ENCODE data around the gene GLIPR1L2.

The GLIPR1L2 gene

DNA sequence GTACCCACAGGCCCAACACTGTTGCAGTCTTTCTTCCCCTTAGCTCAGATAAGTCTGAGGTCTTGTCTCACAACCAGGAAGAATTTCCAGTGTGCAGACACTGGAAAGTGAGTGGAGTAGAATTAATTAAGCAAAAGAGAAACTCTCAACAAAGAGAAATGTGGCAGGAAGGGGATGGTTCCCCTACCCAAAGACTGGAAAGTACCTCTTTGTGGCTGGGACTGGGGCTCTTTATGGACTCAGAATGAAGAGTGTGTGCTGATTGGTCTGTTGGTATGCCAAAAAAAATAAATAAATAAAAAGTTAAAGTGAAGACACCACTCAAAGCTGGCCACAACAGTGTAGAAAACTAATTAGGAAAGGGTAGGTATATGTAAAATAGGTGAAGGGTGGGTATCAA, 30.0 kb upstream of the GLIPR1L2 start:
- TF ChIP-seq, protein P1, sequence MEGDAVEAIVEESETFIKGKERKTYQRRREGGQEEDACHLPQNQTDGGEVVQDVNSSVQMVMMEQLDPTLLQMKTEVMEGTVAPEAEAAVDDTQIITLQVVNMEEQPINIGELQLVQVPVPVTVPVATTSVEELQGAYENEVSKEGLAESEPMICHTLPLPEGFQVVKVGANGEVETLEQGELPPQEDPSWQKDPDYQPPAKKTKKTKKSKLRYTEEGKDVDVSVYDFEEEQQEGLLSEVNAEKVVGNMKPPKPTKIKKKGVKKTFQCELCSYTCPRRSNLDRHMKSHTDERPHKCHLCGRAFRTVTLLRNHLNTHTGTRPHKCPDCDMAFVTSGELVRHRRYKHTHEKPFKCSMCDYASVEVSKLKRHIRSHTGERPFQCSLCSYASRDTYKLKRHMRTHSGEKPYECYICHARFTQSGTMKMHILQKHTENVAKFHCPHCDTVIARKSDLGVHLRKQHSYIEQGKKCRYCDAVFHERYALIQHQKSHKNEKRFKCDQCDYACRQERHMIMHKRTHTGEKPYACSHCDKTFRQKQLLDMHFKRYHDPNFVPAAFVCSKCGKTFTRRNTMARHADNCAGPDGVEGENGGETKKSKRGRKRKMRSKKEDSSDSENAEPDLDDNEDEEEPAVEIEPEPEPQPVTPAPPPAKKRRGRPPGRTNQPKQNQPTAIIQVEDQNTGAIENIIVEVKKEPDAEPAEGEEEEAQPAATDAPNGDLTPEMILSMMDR (IDR thresholded peaks at IDR 0.05; ENCODE audit: borderline replicate concordance, control extremely low read depth, extremely low read depth, insufficient read depth, missing control alignments): no peak
- in situ Hi-C loops (cut with MboI; ENCODE audit: low sequenced_read_pairs, unreplicated experiment): no loop called here
- DNase-seq (ENCODE audit: low spot score): no peak

DNA sequence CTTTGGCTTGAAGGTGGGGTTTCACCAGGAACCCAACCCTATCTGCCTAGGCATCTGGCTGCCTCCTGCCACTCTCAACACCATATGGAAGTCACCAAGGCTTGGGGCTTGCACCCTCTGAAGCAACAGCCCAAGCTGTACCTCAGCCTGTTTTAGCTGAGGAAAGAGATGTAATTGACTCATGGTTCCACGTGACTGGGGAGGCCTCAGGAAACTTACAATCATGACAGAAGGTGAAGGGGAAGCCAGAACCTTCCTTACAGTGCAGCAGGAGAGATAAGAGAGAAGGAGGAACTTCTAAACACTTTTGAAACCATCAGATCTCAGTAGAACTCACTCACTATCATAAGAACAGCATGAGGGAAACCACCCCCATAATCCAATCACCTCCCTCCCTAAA, 29.5 kb upstream of the GLIPR1L2 start:
- no peak for DNase-seq (ENCODE audit: low spot score)
- TF ChIP-seq, protein P1 (IDR thresholded peaks at IDR 0.05; ENCODE audit: borderline replicate concordance, control extremely low read depth, extremely low read depth, insufficient read depth, missing control alignments): no peak

DNA sequence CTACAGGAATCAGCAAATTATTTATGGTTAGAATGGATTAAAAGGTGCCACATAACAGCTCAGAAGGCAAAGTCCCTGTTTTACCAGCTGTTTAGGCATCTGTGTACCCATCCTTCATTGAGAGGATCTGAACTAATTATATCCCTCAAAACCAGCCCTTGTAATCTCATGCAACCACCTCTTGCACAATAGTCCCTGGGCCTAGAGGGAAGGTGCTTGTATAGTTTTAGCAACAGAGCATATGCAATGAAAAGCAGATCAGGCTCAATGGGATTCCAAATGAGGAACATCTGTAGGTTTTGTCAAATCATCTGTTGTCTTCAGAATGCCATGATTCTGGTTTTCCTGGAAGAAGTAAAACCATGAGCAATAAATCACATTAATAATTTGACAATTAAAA, 26.0 kb upstream of the GLIPR1L2 start:
- DNase-seq (ENCODE audit: low spot score): no peak
- in situ Hi-C loops (cut with MboI; ENCODE audit: low sequenced_read_pairs, unreplicated experiment): no loop called here

More for the DNA sequence above, 29.5 kb upstream of the GLIPR1L2 start:
- in situ Hi-C loops (cut with MboI; ENCODE audit: low sequenced_read_pairs, unreplicated experiment): no loop called here

DNA sequence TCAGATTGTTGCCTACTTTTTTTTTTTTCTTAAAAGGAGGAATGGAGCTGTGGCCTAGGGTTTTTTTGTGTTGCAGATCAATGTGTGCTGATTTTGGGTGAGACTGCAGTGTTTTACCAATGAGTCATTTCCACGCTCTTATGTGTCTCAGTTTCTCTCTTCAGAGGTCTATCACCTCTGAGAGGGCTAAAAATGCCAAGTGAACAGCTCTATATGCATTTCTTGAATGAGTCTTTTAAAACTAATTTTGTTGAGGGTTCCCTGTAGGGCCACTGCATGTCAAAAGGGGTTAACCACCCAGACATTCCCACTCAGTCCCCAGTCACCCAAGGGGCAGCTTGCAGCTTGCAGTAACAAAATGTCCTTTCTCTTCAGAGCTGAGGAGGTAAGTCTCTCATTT, 24.3 kb upstream of the GLIPR1L2 start:
- in situ Hi-C loops (cut with MboI; ENCODE audit: low sequenced_read_pairs, unreplicated experiment): no loop called here
- no peak for DNase-seq (ENCODE audit: low spot score)
- TF ChIP-seq, protein P1 (IDR thresholded peaks at IDR 0.05; ENCODE audit: borderline replicate concordance, control extremely low read depth, extremely low read depth, insufficient read depth, missing control alignments): no peak

More for the DNA sequence above, 26.0 kb upstream of the GLIPR1L2 start:
- TF ChIP-seq, protein P1 (IDR thresholded peaks at IDR 0.05; ENCODE audit: borderline replicate concordance, control extremely low read depth, extremely low read depth, insufficient read depth, missing control alignments): no peak

DNA sequence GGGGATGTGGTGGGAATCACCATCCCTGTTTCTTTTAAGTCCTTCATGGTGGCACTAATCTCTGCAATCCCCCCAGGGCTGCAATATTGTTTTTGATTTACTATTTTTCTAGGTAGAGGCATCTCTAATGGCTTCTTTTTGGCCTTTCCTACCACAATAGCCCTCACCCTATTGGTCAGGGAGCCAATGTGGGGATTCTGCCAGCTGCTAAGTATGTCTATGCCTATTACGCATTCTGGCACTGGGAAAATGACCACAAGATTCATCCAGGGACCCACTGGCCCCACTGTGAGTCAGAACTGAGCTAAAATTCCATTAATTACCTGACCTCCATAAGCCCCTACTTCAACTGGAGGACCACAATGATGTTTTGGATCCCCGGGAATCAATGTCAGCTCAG, 15.9 kb upstream of the GLIPR1L2 start:
- in situ Hi-C loops (cut with MboI; ENCODE audit: low sequenced_read_pairs, unreplicated experiment): no loop called here
- DNase-seq (ENCODE audit: low spot score): no peak
- TF ChIP-seq, protein P1 (IDR thresholded peaks at IDR 0.05; ENCODE audit: borderline replicate concordance, control extremely low read depth, extremely low read depth, insufficient read depth, missing control alignments): no peak

DNA sequence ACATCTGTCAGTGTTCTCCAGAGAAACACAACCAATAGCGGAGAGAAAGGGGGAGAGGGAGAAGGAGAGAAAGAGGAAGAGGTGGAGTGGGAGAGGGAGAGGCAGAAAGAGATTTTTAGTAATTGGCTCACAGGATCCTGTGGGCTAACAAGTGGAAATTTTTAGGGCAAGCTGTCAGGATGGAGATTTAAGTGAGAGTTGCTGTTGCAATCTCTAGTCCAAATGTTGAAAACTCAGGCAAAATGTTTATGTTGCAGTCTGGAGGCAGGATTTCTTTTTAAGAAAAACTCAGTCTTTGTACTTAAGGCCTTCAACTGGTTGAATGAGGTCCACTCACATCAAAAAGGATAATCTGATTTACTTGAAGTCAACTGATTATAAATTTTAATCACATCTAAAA, 12.5 kb upstream of the GLIPR1L2 start:
- in situ Hi-C loops (cut with MboI; ENCODE audit: low sequenced_read_pairs, unreplicated experiment): no loop called here
- TF ChIP-seq, protein P1 (IDR thresholded peaks at IDR 0.05; ENCODE audit: borderline replicate concordance, control extremely low read depth, extremely low read depth, insufficient read depth, missing control alignments): no peak
- no peak for DNase-seq (ENCODE audit: low spot score)

DNA sequence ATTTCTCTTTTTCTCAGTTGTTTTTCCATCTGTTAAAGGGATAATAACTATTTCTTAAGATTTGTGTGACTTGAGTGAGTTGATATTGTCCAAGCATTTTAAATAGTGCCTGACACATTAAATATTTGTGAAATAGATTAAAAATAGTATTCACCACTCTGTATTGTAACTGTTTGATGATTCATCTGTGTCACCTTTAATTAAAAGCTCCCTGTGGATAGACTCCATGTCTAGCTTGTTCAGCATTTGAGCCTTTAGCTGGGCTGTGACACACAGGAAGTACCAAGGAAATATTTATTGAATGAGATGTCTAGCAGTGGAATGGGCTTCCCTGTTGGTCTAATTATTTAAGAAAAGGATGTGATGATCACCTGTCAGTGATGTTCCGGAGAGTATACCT, 1.8 kb upstream of the GLIPR1L2 start:
- in situ Hi-C loops (cut with MboI; ENCODE audit: low sequenced_read_pairs, unreplicated experiment): no loop called here
- TF ChIP-seq, protein P1 (IDR thresholded peaks at IDR 0.05; ENCODE audit: borderline replicate concordance, control extremely low read depth, extremely low read depth, insufficient read depth, missing control alignments): no peak
- no peak for DNase-seq (ENCODE audit: low spot score)
